HEK293 (cell line): Measurements from ENCODE around the gene MYH8.

Experiments
- RBAK ChIP-seq: fragments of 450-650 bp; formaldehyde crosslinking; IDR thresholded peaks from 2 replicates; pipeline ENCODE4 v1.5.1; 2016; ENCODE audit warnings: missing biosample characterization, missing genetic modification characterization
- TCF7L2 ChIP-seq: IDR thresholded peaks from 2 replicates; pipeline ENCODE4 v1.6.1; 2011; ENCODE audit warnings: low read depth, mild to moderate bottlenecking, inconsistent platforms, low read length, moderate library complexity, borderline replicate concordance
- ZBTB21 ChIP-seq: fragments of 450-650 bp; formaldehyde crosslinking; IDR thresholded peaks from 2 replicates; pipeline ENCODE4 v1.5.1; 2017; ENCODE audit warnings: missing biosample characterization, missing genetic modification characterization
- ZNF239 ChIP-seq: fragments of 450-650 bp; formaldehyde crosslinking; IDR thresholded peaks from 2 replicates; pipeline ENCODE4 v1.5.1; 2016; ENCODE audit warnings: missing biosample characterization, missing genetic modification characterization
- ZNF274 ChIP-seq, 2 experiments: fragments of 200-500 bp in 1 of 2; fragments of 450-650 bp in 1 of 2; sonication (Bioruptor generic) in 1 of 2; formaldehyde crosslinking in 1 of 2; IDR thresholded peaks; 2 replicates each; pipeline versions ENCODE4 v1.5.1 to v1.6.1; 2014 to 2016; ENCODE audit warnings: borderline replicate concordance in 1 of 2, inconsistent platforms in 1 of 2, low read length in 1 of 2, missing biosample characterization in 1 of 2, missing genetic modification characterization in 1 of 2
- TF ChIP-seq, protein P1 (sequence below): fragments of 450-650 bp; formaldehyde crosslinking; IDR thresholded peaks from 2 replicates; pipeline ENCODE4 v1.5.1; 2016; ENCODE audit warnings: missing biosample characterization, missing genetic modification characterization
- TF ChIP-seq, protein P2 (sequence below): fragments of 450-650 bp; formaldehyde crosslinking; IDR thresholded peaks from 2 replicates; pipeline ENCODE4 v1.5.1; 2017; ENCODE audit warnings: missing biosample characterization, missing genetic modification characterization
- TF ChIP-seq, protein P3 (sequence below): sonication (generic); formaldehyde crosslinking; IDR thresholded peaks from 2 replicates; pipeline ENCODE4 v1.8.1; 2022; ENCODE audit warnings: mild to moderate bottlenecking, moderate library complexity, missing genetic modification reagents
- TF ChIP-seq, protein P4 (sequence below): fragments of 450-650 bp; formaldehyde crosslinking; IDR thresholded peaks from 2 replicates; pipeline ENCODE4 v1.5.1; 2016; ENCODE audit warnings: missing biosample characterization, missing genetic modification characterization, borderline replicate concordance
- TF ChIP-seq, protein P5 (sequence below): fragments of 450-650 bp; formaldehyde crosslinking; IDR thresholded peaks from 2 replicates; pipeline ENCODE4 v1.5.1; 2016; ENCODE audit warnings: missing biosample characterization, missing genetic modification characterization

DNA sequence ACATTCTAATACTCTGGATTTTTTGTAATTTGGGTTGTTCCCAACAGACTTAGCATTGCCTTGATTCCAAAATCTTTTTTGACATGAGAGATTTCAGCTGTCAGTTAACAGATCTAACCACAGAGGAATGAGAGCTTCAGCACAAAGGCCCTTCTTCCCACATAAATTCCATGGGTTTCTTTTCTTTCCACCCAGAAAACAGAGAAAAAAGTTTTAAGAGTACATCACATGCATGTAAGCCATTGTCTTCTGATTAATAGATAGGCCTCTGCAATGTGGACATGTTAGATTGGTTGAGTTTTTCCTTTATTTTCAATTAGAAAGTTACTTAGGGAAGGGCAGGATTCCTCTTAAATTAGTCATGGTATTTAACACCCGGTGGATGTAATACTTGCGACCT, 939 bp downstream of the MYH8 start:
- TF ChIP-seq, protein P1, sequence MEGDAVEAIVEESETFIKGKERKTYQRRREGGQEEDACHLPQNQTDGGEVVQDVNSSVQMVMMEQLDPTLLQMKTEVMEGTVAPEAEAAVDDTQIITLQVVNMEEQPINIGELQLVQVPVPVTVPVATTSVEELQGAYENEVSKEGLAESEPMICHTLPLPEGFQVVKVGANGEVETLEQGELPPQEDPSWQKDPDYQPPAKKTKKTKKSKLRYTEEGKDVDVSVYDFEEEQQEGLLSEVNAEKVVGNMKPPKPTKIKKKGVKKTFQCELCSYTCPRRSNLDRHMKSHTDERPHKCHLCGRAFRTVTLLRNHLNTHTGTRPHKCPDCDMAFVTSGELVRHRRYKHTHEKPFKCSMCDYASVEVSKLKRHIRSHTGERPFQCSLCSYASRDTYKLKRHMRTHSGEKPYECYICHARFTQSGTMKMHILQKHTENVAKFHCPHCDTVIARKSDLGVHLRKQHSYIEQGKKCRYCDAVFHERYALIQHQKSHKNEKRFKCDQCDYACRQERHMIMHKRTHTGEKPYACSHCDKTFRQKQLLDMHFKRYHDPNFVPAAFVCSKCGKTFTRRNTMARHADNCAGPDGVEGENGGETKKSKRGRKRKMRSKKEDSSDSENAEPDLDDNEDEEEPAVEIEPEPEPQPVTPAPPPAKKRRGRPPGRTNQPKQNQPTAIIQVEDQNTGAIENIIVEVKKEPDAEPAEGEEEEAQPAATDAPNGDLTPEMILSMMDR (tag by site-specific recombination), result no peak
- TF ChIP-seq TCF7L2 (no peak), ZBTB21 (tag by site-specific recombination) (no peak), ZNF239 (tag by site-specific recombination) (no peak), ZNF274 (IDR thresholded peaks at IDR 0.05; ENCODE audit: low read length) (no peak), ZNF274 (tag by site-specific recombination; IDR thresholded peaks at IDR 0.05; ENCODE audit: borderline replicate concordance) (no peak), RBAK (no peak)
- TF ChIP-seq, protein P2, sequence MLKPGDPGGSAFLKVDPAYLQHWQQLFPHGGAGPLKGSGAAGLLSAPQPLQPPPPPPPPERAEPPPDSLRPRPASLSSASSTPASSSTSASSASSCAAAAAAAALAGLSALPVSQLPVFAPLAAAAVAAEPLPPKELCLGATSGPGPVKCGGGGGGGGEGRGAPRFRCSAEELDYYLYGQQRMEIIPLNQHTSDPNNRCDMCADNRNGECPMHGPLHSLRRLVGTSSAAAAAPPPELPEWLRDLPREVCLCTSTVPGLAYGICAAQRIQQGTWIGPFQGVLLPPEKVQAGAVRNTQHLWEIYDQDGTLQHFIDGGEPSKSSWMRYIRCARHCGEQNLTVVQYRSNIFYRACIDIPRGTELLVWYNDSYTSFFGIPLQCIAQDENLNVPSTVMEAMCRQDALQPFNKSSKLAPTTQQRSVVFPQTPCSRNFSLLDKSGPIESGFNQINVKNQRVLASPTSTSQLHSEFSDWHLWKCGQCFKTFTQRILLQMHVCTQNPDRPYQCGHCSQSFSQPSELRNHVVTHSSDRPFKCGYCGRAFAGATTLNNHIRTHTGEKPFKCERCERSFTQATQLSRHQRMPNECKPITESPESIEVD (tag by site-specific recombination), result no peak
- TF ChIP-seq, protein P3, sequence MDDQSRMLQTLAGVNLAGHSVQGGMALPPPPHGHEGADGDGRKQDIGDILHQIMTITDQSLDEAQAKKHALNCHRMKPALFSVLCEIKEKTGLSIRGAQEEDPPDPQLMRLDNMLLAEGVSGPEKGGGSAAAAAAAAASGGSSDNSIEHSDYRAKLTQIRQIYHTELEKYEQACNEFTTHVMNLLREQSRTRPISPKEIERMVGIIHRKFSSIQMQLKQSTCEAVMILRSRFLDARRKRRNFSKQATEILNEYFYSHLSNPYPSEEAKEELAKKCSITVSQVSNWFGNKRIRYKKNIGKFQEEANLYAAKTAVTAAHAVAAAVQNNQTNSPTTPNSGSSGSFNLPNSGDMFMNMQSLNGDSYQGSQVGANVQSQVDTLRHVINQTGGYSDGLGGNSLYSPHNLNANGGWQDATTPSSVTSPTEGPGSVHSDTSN (CRISPR knock-in tag), result no peak
- TF ChIP-seq, protein P4, sequence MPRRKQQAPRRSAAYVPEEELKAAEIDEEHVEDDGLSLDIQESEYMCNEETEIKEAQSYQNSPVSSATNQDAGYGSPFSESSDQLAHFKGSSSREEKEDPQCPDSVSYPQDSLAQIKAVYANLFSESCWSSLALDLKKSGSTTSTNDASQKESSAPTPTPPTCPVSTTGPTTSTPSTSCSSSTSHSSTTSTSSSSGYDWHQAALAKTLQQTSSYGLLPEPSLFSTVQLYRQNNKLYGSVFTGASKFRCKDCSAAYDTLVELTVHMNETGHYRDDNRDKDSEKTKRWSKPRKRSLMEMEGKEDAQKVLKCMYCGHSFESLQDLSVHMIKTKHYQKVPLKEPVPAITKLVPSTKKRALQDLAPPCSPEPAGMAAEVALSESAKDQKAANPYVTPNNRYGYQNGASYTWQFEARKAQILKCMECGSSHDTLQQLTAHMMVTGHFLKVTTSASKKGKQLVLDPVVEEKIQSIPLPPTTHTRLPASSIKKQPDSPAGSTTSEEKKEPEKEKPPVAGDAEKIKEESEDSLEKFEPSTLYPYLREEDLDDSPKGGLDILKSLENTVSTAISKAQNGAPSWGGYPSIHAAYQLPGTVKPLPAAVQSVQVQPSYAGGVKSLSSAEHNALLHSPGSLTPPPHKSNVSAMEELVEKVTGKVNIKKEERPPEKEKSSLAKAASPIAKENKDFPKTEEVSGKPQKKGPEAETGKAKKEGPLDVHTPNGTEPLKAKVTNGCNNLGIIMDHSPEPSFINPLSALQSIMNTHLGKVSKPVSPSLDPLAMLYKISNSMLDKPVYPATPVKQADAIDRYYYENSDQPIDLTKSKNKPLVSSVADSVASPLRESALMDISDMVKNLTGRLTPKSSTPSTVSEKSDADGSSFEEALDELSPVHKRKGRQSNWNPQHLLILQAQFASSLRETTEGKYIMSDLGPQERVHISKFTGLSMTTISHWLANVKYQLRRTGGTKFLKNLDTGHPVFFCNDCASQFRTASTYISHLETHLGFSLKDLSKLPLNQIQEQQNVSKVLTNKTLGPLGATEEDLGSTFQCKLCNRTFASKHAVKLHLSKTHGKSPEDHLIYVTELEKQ (tag by site-specific recombination), result no peak
- TF ChIP-seq, protein P5, sequence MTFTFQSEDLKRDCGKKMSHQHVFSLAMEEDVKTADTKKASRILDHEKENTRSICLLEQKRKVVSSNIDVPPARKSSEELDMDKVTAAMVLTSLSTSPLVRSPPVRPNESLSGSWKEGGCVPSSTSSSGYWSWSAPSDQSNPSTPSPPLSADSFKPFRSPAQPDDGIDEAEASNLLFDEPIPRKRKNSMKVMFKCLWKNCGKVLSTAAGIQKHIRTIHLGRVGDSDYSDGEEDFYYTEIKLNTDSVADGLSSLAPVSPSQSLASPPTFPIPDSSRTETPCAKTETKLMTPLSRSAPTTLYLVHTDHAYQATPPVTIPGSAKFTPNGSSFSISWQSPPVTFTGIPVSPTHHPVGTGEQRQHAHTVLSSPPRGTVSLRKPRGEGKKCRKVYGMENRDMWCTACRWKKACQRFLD, result no peak
